ENCODE data around the gene YAE1. TPM values are rescaled to one million over a fixed set of nuclear protein-coding genes. Genes with fewer than 3 reads are reported as not detected.

Gene YAE1
- total RNA-seq, 4 donors from 2014 or later, result 1.4 to 22.9 (median 13.3) TPM

- no peak for DNase-seq
- Histone ChIP-seq H3K27me3 (no peaks in the 10 kb centered on the region), H3K4me1 (no peaks in the 10 kb centered on the region), H3K4me3 (no peak overlapping the region), H3K36me3 (no peaks in the 10 kb centered on the region), H3K27ac (no peak overlapping the region), H3K9me3 (no peaks in the 10 kb centered on the region)
- 17 to 37% methylated on average over 2 of the region's 2 CpGs for WGBS, 2 donors (ENCODE audit: low coverage in 1 of 2)
- intact Hi-C loops (cut with DNase I; ENCODE audit: low total_unique reads), result no loop called here
- TF ChIP-seq EP300 (IDR thresholded peaks at IDR 0.05; ENCODE audit: low read depth) (no peak), POLR2A (IDR thresholded peaks at IDR 0.05) (no peak), CTCF (IDR thresholded peaks at IDR 0.05) (no peak), POLR2AphosphoS5 (IDR thresholded peaks at IDR 0.05) (no peak)
- in situ Hi-C loops (cut with MboI; ENCODE audit: low pct_ligation_motif_present in 1 of 4, low pct_unique_long_range_greater_than_20kb in 1 of 4, low sequenced_read_pairs in 3 of 4), result loop anchor here in 1 of 4 donors (25.0 kb wide), 1 partner anchor 445 kb away; no protein-coding TSS in a partner anchor
These were observed 26.4 kb downstream of the YAE1 start for GRCh38 chr7:39592586-39592985.

GRCh38 chr7:39594988-39595620 lies 28.9 kb downstream of the YAE1 start:
- H3K27me3 ChIP-seq, result no peaks in the 10 kb centered on the region
- in situ Hi-C loops (cut with MboI; ENCODE audit: low pct_ligation_motif_present in 1 of 4, low pct_unique_long_range_greater_than_20kb in 1 of 4, low sequenced_read_pairs in 3 of 4), result loop anchor here in 1 of 4 donors (25.0 kb wide), 1 partner anchor 442 kb away; no protein-coding TSS in a partner anchor
- H3K4me1 ChIP-seq, result no peaks in the 10 kb centered on the region
- no peak for DNase-seq
- WGBS, 2 donors (ENCODE audit: low coverage in 1 of 2), result 58 to 71% methylated on average over 5 of the region's 5 CpGs
- no peaks in the 10 kb centered on the region for H3K36me3 ChIP-seq
- H3K27ac ChIP-seq, result no peak overlapping the region
- TF ChIP-seq POLR2AphosphoS5 (IDR thresholded peaks at IDR 0.05) (no peak), POLR2A (IDR thresholded peaks at IDR 0.05) (no peak), EP300 (IDR thresholded peaks at IDR 0.05; ENCODE audit: low read depth) (no peak), CTCF (IDR thresholded peaks at IDR 0.05) (no peak)
- H3K9me3 ChIP-seq, result no peaks in the 10 kb centered on the region
- intact Hi-C loops (cut with DNase I; ENCODE audit: low total_unique reads), result no loop called here
- H3K4me3 ChIP-seq, result no peak overlapping the region

GRCh38 chr7:39602351-39602750 lies 36.1 kb downstream of the YAE1 start:
- Histone ChIP-seq H3K36me3 (no peaks in the 10 kb centered on the region), H3K9me3 (no peaks in the 10 kb centered on the region), H3K4me3 (no peak overlapping the region), H3K27ac (no peak overlapping the region), H3K4me1 (peaks cover 0 to 4% (median 1%) of the 10 kb centered on the region in 4 donors), H3K27me3 (no peaks in the 10 kb centered on the region)
- DNase-seq, result no peak
- TF ChIP-seq POLR2AphosphoS5 (IDR thresholded peaks at IDR 0.05) (no peak), CTCF (IDR thresholded peaks at IDR 0.05) (no peak), POLR2A (IDR thresholded peaks at IDR 0.05) (no peak), EP300 (IDR thresholded peaks at IDR 0.05; ENCODE audit: low read depth) (no peak)
- intact Hi-C loops (cut with DNase I; ENCODE audit: low total_unique reads) (no loop called here), in situ Hi-C loops (cut with MboI; ENCODE audit: low pct_ligation_motif_present in 1 of 4, low pct_unique_long_range_greater_than_20kb in 1 of 4, low sequenced_read_pairs in 3 of 4) (no loop called here)
- 45 to 71% methylated on average over 2 of the region's 2 CpGs for WGBS, 2 donors (ENCODE audit: low coverage in 1 of 2)

- Histone ChIP-seq H3K27ac (no peak overlapping the region), H3K4me3 (no peak overlapping the region), H3K27me3 (no peaks in the 10 kb centered on the region), H3K36me3 (no peaks in the 10 kb centered on the region), H3K9me3 (no peaks in the 10 kb centered on the region), H3K4me1 (peaks cover 0 to 4% (median 1%) of the 10 kb centered on the region in 4 donors)
- DNase-seq, result no peak
- intact Hi-C loops (cut with DNase I; ENCODE audit: low total_unique reads) (no loop called here), in situ Hi-C loops (cut with MboI; ENCODE audit: low pct_ligation_motif_present in 1 of 4, low pct_unique_long_range_greater_than_20kb in 1 of 4, low sequenced_read_pairs in 3 of 4) (no loop called here)
- TF ChIP-seq POLR2A (IDR thresholded peaks at IDR 0.05) (no peak), EP300 (IDR thresholded peaks at IDR 0.05; ENCODE audit: low read depth) (no peak), CTCF (IDR thresholded peaks at IDR 0.05) (no peak), POLR2AphosphoS5 (IDR thresholded peaks at IDR 0.05) (no peak)
These were observed 37.7 kb downstream of the YAE1 start for GRCh38 chr7:39603924-39604323.

Measured in transverse colon (tissue), 4 donors.